CD4-positive, alpha-beta T cell treated with Interleukin-21 for 1 hour (primary cell): ENCODE data around the gene CANX.

Source experiments
- DNase-seq: peaks from one replicate; pipeline ENCODE4 v3.0.0-alpha.2; 2020

Gene CANX

DNA sequence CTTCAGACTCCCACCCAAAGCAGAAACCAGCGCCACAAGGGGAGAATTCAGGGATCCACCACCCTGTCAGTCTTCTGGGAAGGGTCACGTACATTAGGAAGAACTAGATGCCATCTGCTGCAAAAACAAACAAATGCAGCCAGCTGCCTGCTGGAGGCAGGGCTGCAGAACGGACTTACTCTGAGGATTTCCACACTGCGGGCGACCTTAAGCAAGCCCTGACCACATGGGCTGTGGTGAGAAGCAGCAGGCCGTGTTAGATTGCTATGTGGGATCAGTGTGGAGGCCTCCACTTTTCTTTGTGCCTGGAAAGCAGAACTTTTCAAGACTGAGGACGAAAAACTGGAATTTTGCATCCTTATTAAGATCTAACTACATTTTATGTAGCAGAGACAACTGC lies 81.6 kb downstream of the CANX start:
- DNase-seq: no peak
